Liver (tissue), 9 donors: Measurements from ENCODE around the gene SLC25A39. TPM values are rescaled to one million over a fixed set of nuclear protein-coding genes. Genes with fewer than 3 reads are reported as not detected.
"Not testable (repeated sequence)": the region's sequence is repeated elsewhere in the genome, so short reads cannot be mapped to it uniquely, and the experiment has no call there.

Experiments used
- DNase-seq: peaks from one replicate; pipeline ENCODE4 v3.0.0-alpha.2; 2017; ENCODE audit warnings: low spot score
- H3K27ac ChIP-seq, 2 donors: one replicate each; pipeline ENCODE4 v1.7.0; 2013; ENCODE audit warnings: inconsistent platforms in 2 of 2, low read length in 2 of 2, control low read depth in 1 of 2, low read depth in 1 of 2, mild to moderate bottlenecking in 1 of 2
- H3K27me3 ChIP-seq, 4 donors: one replicate each; pipeline versions ENCODE4 v1.6.1 to v1.7.0; 2013; ENCODE audit warnings: low read length in 3 of 4, inconsistent platforms in 1 of 4, mild to moderate bottlenecking in 1 of 4, moderate library complexity in 1 of 4; ENCODE audit not compliant: control insufficient read depth in 4 of 4, insufficient read depth in 4 of 4
- H3K36me3 ChIP-seq, 4 donors: one replicate each; pipeline versions ENCODE4 v1.6.1 to v1.7.0; 2013; ENCODE audit warnings: low read length in 3 of 4, mild to moderate bottlenecking in 3 of 4, low read depth in 1 of 4, moderate library complexity in 1 of 4; ENCODE audit not compliant: control insufficient read depth in 4 of 4, insufficient read depth in 3 of 4
- H3K4me1 ChIP-seq, 4 donors: one replicate each; pipeline versions ENCODE4 v1.6.1 to v1.7.0; 2013; ENCODE audit warnings: low read length in 3 of 4, mild to moderate bottlenecking in 3 of 4, moderate library complexity in 1 of 4; ENCODE audit not compliant: control insufficient read depth in 4 of 4, insufficient read depth in 4 of 4
- H3K4me3 ChIP-seq, 3 donors: one replicate each; pipeline versions ENCODE4 v1.6.1 to v1.7.0; 2013; ENCODE audit warnings: low read length in 3 of 3, control low read depth in 1 of 3, low read depth in 1 of 3, mild to moderate bottlenecking in 1 of 3
- H3K9ac ChIP-seq, 2 donors: one replicate each; pipeline ENCODE4 v1.7.0; 2013; ENCODE audit warnings: low read length in 2 of 2, mild to moderate bottlenecking in 2 of 2, moderate library complexity in 2 of 2, control low read depth in 1 of 2, low read depth in 1 of 2
- H3K9me3 ChIP-seq, 4 donors: one replicate each; pipeline versions ENCODE4 v1.6.1 to v1.7.0; 2013; ENCODE audit warnings: low read length in 3 of 4; ENCODE audit not compliant: control insufficient read depth in 4 of 4
- ATF3 ChIP-seq: IDR thresholded peaks from 2 replicates; pipeline ENCODE4 v1.6.1; 2016; ENCODE audit warnings: antibody characterized with exemption
- FOXA2 ChIP-seq: IDR thresholded peaks from 2 replicates; pipeline ENCODE4 v1.6.1; 2016; ENCODE audit warnings: antibody characterized with exemption
- GABPA ChIP-seq, 2 donors: IDR thresholded peaks in 1 of 2; conservative IDR thresholded peaks in 1 of 2; 2 replicates each; pipeline ENCODE4 v1.6.1; 2016; ENCODE audit warnings: antibody characterized with exemption in 2 of 2, mild to moderate bottlenecking in 1 of 2, moderate library complexity in 1 of 2
- HNF4A ChIP-seq, 2 donors: conservative IDR thresholded peaks; 2 replicates each; pipeline ENCODE4 v1.6.1; 2016; ENCODE audit warnings: antibody characterized with exemption in 2 of 2, mild to moderate bottlenecking in 2 of 2
- HNF4G ChIP-seq: IDR thresholded peaks from 2 replicates; pipeline ENCODE4 v1.6.1; 2016; ENCODE audit warnings: antibody characterized with exemption
- JUND ChIP-seq, 2 donors: IDR thresholded peaks; 2 replicates each; pipeline ENCODE4 v1.6.1; 2016; ENCODE audit warnings: antibody characterized with exemption in 2 of 2
- MAX ChIP-seq: IDR thresholded peaks from 2 replicates; pipeline ENCODE4 v1.6.1; 2016; ENCODE audit warnings: antibody characterized with exemption
- NR2F2 ChIP-seq: IDR thresholded peaks from 2 replicates; pipeline ENCODE4 v1.6.1; 2016; ENCODE audit warnings: antibody characterized with exemption
- REST ChIP-seq: IDR thresholded peaks from 2 replicates; pipeline ENCODE4 v1.6.1; 2016; ENCODE audit warnings: antibody characterized with exemption, mild to moderate bottlenecking
- RXRA ChIP-seq, 2 donors: IDR thresholded peaks; 2 replicates each; pipeline ENCODE4 v1.6.1; 2017 to 2018; ENCODE audit warnings: antibody characterized with exemption in 2 of 2, mild to moderate bottlenecking in 1 of 2
- SP1 ChIP-seq: IDR thresholded peaks from 2 replicates; pipeline ENCODE4 v1.6.1; 2018; ENCODE audit warnings: antibody characterized with exemption, mild to moderate bottlenecking
- YY1 ChIP-seq: IDR thresholded peaks from 2 replicates; pipeline ENCODE4 v1.6.1; 2016; ENCODE audit warnings: antibody characterized with exemption, mild to moderate bottlenecking
- WGBS: extraction: QIAGEN DNeasy Blood & Tissue Kit; methylation state at CpG from one replicate; pipeline ENCODE4 v1.1.7; 2013; 5-methylcytosine and 5-hydroxymethylcytosine counted together
- polyA plus RNA-seq, 2 donors: library from polyadenylated mRNA; stranded (reverse) in 1 of 2; unstranded in 1 of 2; fragments of 200-250 nt in 1 of 2; fragments of >200 nt in 1 of 2; fragmentation: Nextera tagmentation in 1 of 2; extraction: Ambion mirVana in 1 of 2; gene quantifications; one replicate each; pipeline versions ENCODE4 v1.2.1 to v1.2.3, GENCODE V29; 2013 to 2015
- total RNA-seq, 2 donors: library from RNA; depleted of rRNA; stranded (reverse); fragments of >200 nt; gene quantifications; one replicate each; pipeline ENCODE4 v1.2.3, GENCODE V29; 2014
- TF ChIP-seq, protein P1 (sequence below): IDR thresholded peaks from 2 replicates; pipeline ENCODE4 v1.6.1; 2016; ENCODE audit warnings: antibody characterized with exemption
- TF ChIP-seq, protein P2 (sequence below): fragments of 150-350 bp; IDR thresholded peaks from 2 replicates; pipeline ENCODE4 v1.5.1; 2017; ENCODE audit warnings: improper control_type of control experiment, low read depth, low read length; ENCODE audit not compliant: missing input control
- donor health status: healthy.
- donor health status: healthy.
- donor health status: healthy.
- donor health status: healthy.
- donor health status: healthy.

The SLC25A39 gene
- total and polyA plus RNA-seq, 4 donors: 62.0 to 395 (median 83.8) TPM

- H3K4me3 ChIP-seq: no peak overlapping the region
- H3K27ac ChIP-seq: no peak overlapping the region
- H3K36me3 ChIP-seq: peaks cover 4 to 32% (median 15%) of the 10 kb centered on the region in 4 donors
- no peaks in the 10 kb centered on the region for H3K9me3 ChIP-seq
- WGBS: 81% methylated on average over 9 of the region's 9 CpGs
- peaks cover 0 to 22% (median 12%) of the 10 kb centered on the region in 4 donors for H3K4me1 ChIP-seq
- H3K27me3 ChIP-seq: no peaks in the 10 kb centered on the region
- DNase-seq: no peak
- TF ChIP-seq NR2F2 (no peak), GABPA (IDR thresholded peaks at IDR 0.05 in 1 of 2, conservative IDR thresholded peaks at IDR 0.05 in 1 of 2) (no peak), ATF3 (no peak), RXRA (IDR thresholded peaks at IDR 0.05) (no peak), SP1 (no peak), MAX (no peak)
- TF ChIP-seq, protein P1, sequence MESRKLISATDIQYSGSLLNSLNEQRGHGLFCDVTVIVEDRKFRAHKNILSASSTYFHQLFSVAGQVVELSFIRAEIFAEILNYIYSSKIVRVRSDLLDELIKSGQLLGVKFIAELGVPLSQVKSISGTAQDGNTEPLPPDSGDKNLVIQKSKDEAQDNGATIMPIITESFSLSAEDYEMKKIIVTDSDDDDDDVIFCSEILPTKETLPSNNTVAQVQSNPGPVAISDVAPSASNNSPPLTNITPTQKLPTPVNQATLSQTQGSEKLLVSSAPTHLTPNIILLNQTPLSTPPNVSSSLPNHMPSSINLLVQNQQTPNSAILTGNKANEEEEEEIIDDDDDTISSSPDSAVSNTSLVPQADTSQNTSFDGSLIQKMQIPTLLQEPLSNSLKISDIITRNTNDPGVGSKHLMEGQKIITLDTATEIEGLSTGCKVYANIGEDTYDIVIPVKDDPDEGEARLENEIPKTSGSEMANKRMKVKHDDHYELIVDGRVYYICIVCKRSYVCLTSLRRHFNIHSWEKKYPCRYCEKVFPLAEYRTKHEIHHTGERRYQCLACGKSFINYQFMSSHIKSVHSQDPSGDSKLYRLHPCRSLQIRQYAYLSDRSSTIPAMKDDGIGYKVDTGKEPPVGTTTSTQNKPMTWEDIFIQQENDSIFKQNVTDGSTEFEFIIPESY: no peak
- no peak overlapping the region for H3K9ac ChIP-seq
These were observed 23.8 kb upstream of the SLC25A39 start for GRCh38 chr17:44348234-44348987.

- not testable (repeated sequence) for H3K27me3 ChIP-seq, DNase-seq, H3K9ac ChIP-seq, H3K9me3 ChIP-seq, H3K4me3 ChIP-seq, H3K27ac ChIP-seq
- peaks cover 3 to 26% (median 13%) of the 10 kb centered on the region in 4 donors for H3K36me3 ChIP-seq
- WGBS: 85% methylated on average over 18 of the region's 18 CpGs
- peaks cover 0 to 21% (median 12%) of the 10 kb centered on the region in 4 donors for H3K4me1 ChIP-seq
These were observed 22.8 kb upstream of the SLC25A39 start for GRCh38 chr17:44347206-44348055.

- H3K4me3 ChIP-seq: peak overlapping the region in 1 of 3 donors; percentile 57
- H3K9ac ChIP-seq: peak overlapping the region; percentile 9 to 85
- no peaks in the 10 kb centered on the region for H3K27me3 ChIP-seq
- DNase-seq: no peak
- peak overlapping the region in 1 of 2 donors; percentile 48 for H3K27ac ChIP-seq
- WGBS: 76% methylated on average over 13 of the region's 13 CpGs
- H3K9me3 ChIP-seq: no peaks in the 10 kb centered on the region
- TF ChIP-seq, protein P2, sequence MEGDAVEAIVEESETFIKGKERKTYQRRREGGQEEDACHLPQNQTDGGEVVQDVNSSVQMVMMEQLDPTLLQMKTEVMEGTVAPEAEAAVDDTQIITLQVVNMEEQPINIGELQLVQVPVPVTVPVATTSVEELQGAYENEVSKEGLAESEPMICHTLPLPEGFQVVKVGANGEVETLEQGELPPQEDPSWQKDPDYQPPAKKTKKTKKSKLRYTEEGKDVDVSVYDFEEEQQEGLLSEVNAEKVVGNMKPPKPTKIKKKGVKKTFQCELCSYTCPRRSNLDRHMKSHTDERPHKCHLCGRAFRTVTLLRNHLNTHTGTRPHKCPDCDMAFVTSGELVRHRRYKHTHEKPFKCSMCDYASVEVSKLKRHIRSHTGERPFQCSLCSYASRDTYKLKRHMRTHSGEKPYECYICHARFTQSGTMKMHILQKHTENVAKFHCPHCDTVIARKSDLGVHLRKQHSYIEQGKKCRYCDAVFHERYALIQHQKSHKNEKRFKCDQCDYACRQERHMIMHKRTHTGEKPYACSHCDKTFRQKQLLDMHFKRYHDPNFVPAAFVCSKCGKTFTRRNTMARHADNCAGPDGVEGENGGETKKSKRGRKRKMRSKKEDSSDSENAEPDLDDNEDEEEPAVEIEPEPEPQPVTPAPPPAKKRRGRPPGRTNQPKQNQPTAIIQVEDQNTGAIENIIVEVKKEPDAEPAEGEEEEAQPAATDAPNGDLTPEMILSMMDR: no peak
- TF ChIP-seq REST (no peak), HNF4A (conservative IDR thresholded peaks at IDR 0.05) (no peak), NR2F2 (no peak), GABPA (IDR thresholded peaks at IDR 0.05 in 1 of 2, conservative IDR thresholded peaks at IDR 0.05 in 1 of 2) (no peak), YY1 (no peak), HNF4G (no peak), FOXA2 (no peak), JUND (IDR thresholded peaks at IDR 0.05) (no peak), MAX (no peak)
- peaks cover 0 to 21% (median 12%) of the 10 kb centered on the region in 4 donors for H3K4me1 ChIP-seq
- peaks cover 0 to 15% (median 6%) of the 10 kb centered on the region in 4 donors for H3K36me3 ChIP-seq
These were observed 21.6 kb upstream of the SLC25A39 start for GRCh38 chr17:44346064-44346844.
